Measurements from ENCODE around the gene WDR53.
"Not testable (repeated sequence)": the region's sequence is repeated elsewhere in the genome, so short reads cannot be mapped to it uniquely, and the experiment has no call there.

Gene WDR53

GRCh38 chr3:196517162-196517800 is 51.1 kb downstream of the WDR53 start:
- ATAC-seq = no peak

GRCh38 chr3:196514913-196515621 is 53.3 kb downstream of the WDR53 start, which contains the start of gene SMCO1:
Gene SMCO1, minus strand, starts transcription at chr3:196515346. Its CDS starts 137 bp downstream, at chr3:196515209.
- ATAC-seq = no peak

GRCh38 chr3:196514350-196514716 is 54.0 kb downstream of the WDR53 start:
- ATAC-seq = no peak

GRCh38 chr3:196513697-196514349 is 54.5 kb downstream of the WDR53 start:
- no peak for ATAC-seq

- not testable (repeated sequence) for ATAC-seq
These were observed 56.5 kb downstream of the WDR53 start for GRCh38 chr3:196511646-196512425.

- not testable (repeated sequence) for ATAC-seq
These were observed 57.2 kb downstream of the WDR53 start for GRCh38 chr3:196511108-196511507.

- ATAC-seq = no peak
These were observed 61.7 kb downstream of the WDR53 start for GRCh38 chr3:196506687-196507086.

GRCh38 chr3:196504556-196504955 is 63.8 kb downstream of the WDR53 start:
- no peak for ATAC-seq
